A549 (cell line): ENCODE data around the gene CPSF7. TPM values are rescaled to one million over a fixed set of nuclear protein-coding genes. Genes with fewer than 3 reads are reported as not detected.

ENCODE experiments used
- ATAC-seq, 2 experiments: fragments of 200-7000 bp in 1 of 2; fragments of >200 bp in 1 of 2; cut with Nextera tagmentation in 1 of 2; cut with Tn5 transposase in 1 of 2; 3 replicates each; pipeline versions ENCODE4 v1.8.0 to v1.9.1; 2018 to 2020; ENCODE audit warnings: mild to moderate bottlenecking in 1 of 2, moderate library complexity in 1 of 2
- CTCF ChIA-PET: fragments of 300-600 bp; sonication (Branson Sonifier 250); formaldehyde crosslinking; extraction: SDS; loops from one replicate; lab custom pipeline; 2021; ENCODE audit warnings: antibody characterized with exemption, inconsistent platforms; lab: Yijun Ruan, JAX
- POLR2A ChIA-PET: fragments of 350-600 bp; formaldehyde crosslinking; extraction: SDS; loops from one replicate; lab custom pipeline; 2021; ENCODE audit warnings: antibody characterized with exemption, inconsistent platforms; lab: Yijun Ruan, JAX
- DNase-seq, 2 experiments: peaks; one replicate each; pipeline versions ENCODE4 v3.0.0 to v3.0.0-alpha.2; 2011 to 2016; ENCODE audit warnings: low read depth in 1 of 2, low spot score in 1 of 2
- FAIRE-seq: peaks from 2 replicates; lab custom pipeline; 2011; peaks lifted over from hg19 to GRCh38; lab: Jason Lieb, UNC
- H3K27ac ChIP-seq, 2 experiments: fragments of >200 bp; sonication (Bioruptor Twin); formaldehyde crosslinking; 3 replicates each; pipeline ENCODE4 v1.5.1; 2016 to 2017
- H3K4me1 ChIP-seq: fragments of >200 bp; sonication (Bioruptor Twin); formaldehyde crosslinking; 3 replicates; pipeline ENCODE4 v1.6.1; 2016
- H3K4me2 ChIP-seq: fragments of >200 bp; sonication (Bioruptor Twin); formaldehyde crosslinking; 3 replicates; pipeline ENCODE4 v1.6.1; 2016
- H3K4me3 ChIP-seq: fragments of >200 bp; sonication (Bioruptor Twin); formaldehyde crosslinking; 3 replicates; pipeline ENCODE4 v1.5.1; 2016
- H3K9me3 ChIP-seq: fragments of >200 bp; sonication (Bioruptor Twin); formaldehyde crosslinking; 3 replicates; pipeline ENCODE4 v1.6.1; 2016
- CEBPB ChIP-seq, 2 experiments: fragments of >200 bp in 1 of 2; sonication (Bioruptor Twin) in 1 of 2; formaldehyde crosslinking in 1 of 2; IDR thresholded peaks; 2 replicates each; pipeline ENCODE4 v1.6.1; 2012 to 2016
- CTCF ChIP-seq: fragments of >200 bp; sonication (Bioruptor Twin); formaldehyde crosslinking; IDR thresholded peaks from 3 replicates; pipeline ENCODE4 v1.5.1; 2016
- E2F6 ChIP-seq: IDR thresholded peaks from 2 replicates; pipeline ENCODE4 v1.6.1; 2012; ENCODE audit warnings: low read depth, borderline replicate concordance
- FOXS1 ChIP-seq: fragments of 250-450 bp; sonication (Bioruptor Pico); IDR thresholded peaks from 2 replicates; pipeline ENCODE4 v1.5.0; 2020; ENCODE audit warnings: mild to moderate bottlenecking, moderate library complexity
- HOXA7 ChIP-seq: fragments of 250-450 bp; sonication (Bioruptor Pico); IDR thresholded peaks from 2 replicates; pipeline ENCODE4 v1.5.0; 2020; ENCODE audit warnings: mild to moderate bottlenecking, moderate library complexity
- KDM1A ChIP-seq: fragments of 200-600 bp; sonication (generic); IDR thresholded peaks from 2 replicates; pipeline ENCODE4 v1.6.1; 2016; ENCODE audit warnings: low read depth, mild to moderate bottlenecking
- MAFK ChIP-seq: fragments of 450-650 bp; IDR thresholded peaks from 2 replicates; pipeline ENCODE4 v1.6.1; 2014; ENCODE audit not compliant: partially characterized antibody
- NPAS2 ChIP-seq: fragments of 250-450 bp; sonication (Bioruptor Pico); IDR thresholded peaks from 2 replicates; pipeline ENCODE4 v1.8.0; 2022; ENCODE audit warnings: mild to moderate bottlenecking, moderate library complexity, borderline replicate concordance
- RAD21 ChIP-seq, 2 experiments: fragments of >200 bp in 1 of 2; sonication (Bioruptor Twin) in 1 of 2; formaldehyde crosslinking in 1 of 2; IDR thresholded peaks in 1 of 2; conservative IDR thresholded peaks in 1 of 2; 2 replicates in 1 of 2; 3 replicates in 1 of 2; pipeline ENCODE4 v1.6.1; 2012 to 2018; ENCODE audit warnings: inconsistent platforms in 1 of 2
- RCOR1 ChIP-seq: fragments of 150-350 bp; IDR thresholded peaks from 2 replicates; pipeline ENCODE4 v1.6.1; 2014; ENCODE audit warnings: antibody characterized with exemption, low read length, low read depth
- REST ChIP-seq: fragments of 200-600 bp; sonication (generic); IDR thresholded peaks from 2 replicates; pipeline ENCODE4 v1.6.1; 2016; ENCODE audit warnings: antibody characterized with exemption, mild to moderate bottlenecking, moderate library complexity
- TFCP2L1 ChIP-seq: fragments of 250-450 bp; sonication (Bioruptor Pico); IDR thresholded peaks from 2 replicates; pipeline ENCODE4 v1.5.0; 2021; ENCODE audit warnings: mild to moderate bottlenecking
- USF2 ChIP-seq: fragments of 450-650 bp; IDR thresholded peaks from 2 replicates; pipeline ENCODE4 v1.6.1; 2014; ENCODE audit warnings: antibody characterized with exemption
- ZFP36 ChIP-seq: fragments of 450-650 bp; IDR thresholded peaks from 2 replicates; pipeline ENCODE4 v1.6.1; 2014; ENCODE audit warnings: borderline replicate concordance; ENCODE audit not compliant: partially characterized antibody
- ZSCAN20 ChIP-seq: fragments of 250-450 bp; sonication (Bioruptor Pico); IDR thresholded peaks from 2 replicates; pipeline ENCODE4 v1.8.0; 2022; ENCODE audit warnings: mild to moderate bottlenecking, moderate library complexity
- WGBS: methylation state at CpG from one replicate; pipeline ENCODE4 v1.1.6; 2017; ENCODE audit errors: missing lambda C conversion rate; 5-methylcytosine and 5-hydroxymethylcytosine counted together
- polyA plus RNA-seq, 4 experiments: library from polyadenylated mRNA; depleted of rRNA in 3 of 4; stranded (reverse); fragments of >200 nt; fragmentation: RNase III in 1 of 4; extraction: RNeasy Plus Mini Kit Qiagen cat#74134 plus additional on column Dnase treatment in 1 of 4; gene quantifications; 2 replicates in 3 of 4; 3 replicates in 1 of 4; pipeline ENCODE4 v1.2.3, GENCODE V29; 2011 to 2017

CPSF7 gene
- polyA plus RNA-seq, 2 of the 4 experiments (the other 2 are of a cell fraction) = 56.7 to 62.9 TPM

GRCh38 chr11:61368646-61369045 lies 61.1 kb downstream of the CPSF7 start (continued):
- TF ChIP-seq REST (no peak), NPAS2 (CRISPR knock-in tag) (no peak), CTCF (no peak), FOXS1 (CRISPR knock-in tag) (no peak)

- DNase-seq (no peak), FAIRE-seq (no peak), ATAC-seq (no peak)
- Histone ChIP-seq H3K4me1 (peaks cover 7% of the 10 kb centered on the region; the same call in 2 of the 3 replicates), H3K4me3 (no peak overlapping the region), H3K4me2 (no peak overlapping the region), H3K9me3 (0 out of 3 replicates have a peak, but pooled peaks cover under 1% of the 10 kb centered on the region), H3K27ac (no peak overlapping the region)
- POLR2A ChIA-PET = interaction anchor here (1.7 kb wide), 1 partner anchor 7 kb away, joined by 13 read pairs; no protein-coding TSS in a partner anchor
- TF ChIP-seq MAFK (peak; percentile 54), ZSCAN20 (no peak)
- 94% methylated on average over 6 of the region's 6 CpGs for WGBS
- CTCF ChIA-PET = interaction anchor here (1.5 to 33.1 kb wide), 3 partner anchors 10 to 29 kb away, joined by 4 to 521 read pairs (median 368); partner anchors contain the start of genes DDB1, TKFC and TMEM216
Observed at GRCh38 chr11:61367406-61367805, 62.4 kb downstream of the CPSF7 start.

GRCh38 chr11:61364012-61364675 lies 65.6 kb downstream of the CPSF7 start:
- no peak for DNase-seq
- Histone ChIP-seq H3K27ac (no peak overlapping the region), H3K4me2 (no peak overlapping the region; the same call in 2 of the 3 replicates), H3K4me1 (peaks cover 15% of the 10 kb centered on the region; the same call in 2 of the 3 replicates), H3K4me3 (no peak overlapping the region), H3K9me3 (no peaks in the 10 kb centered on the region)
- ChIA-PET CTCF (interaction anchor here (1.0 to 33.1 kb wide), 5 partner anchors 10 to 26 kb away, joined by 4 to 521 read pairs (median 21); partner anchors contain the start of genes DDB1, TKFC and TMEM216), POLR2A (interaction anchor here (0.5 to 3.4 kb wide), 2 partner anchors 9 to 21 kb away, joined by 3 to 32 read pairs; no protein-coding TSS in a partner anchor)
- TF ChIP-seq HOXA7 (no peak), ZFP36 (no peak), RCOR1 (no peak), E2F6 (no peak), KDM1A (no peak), RAD21 (conservative IDR thresholded peaks at IDR 0.05 in 1 of 2, IDR thresholded peaks at IDR 0.05 in 1 of 2) (no peak), USF2 (no peak), TFCP2L1 (CRISPR knock-in tag) (no peak), CEBPB (IDR thresholded peaks at IDR 0.05) (no peak)
- FAIRE-seq = no peak
- WGBS = 95% methylated on average over 5 of the region's 5 CpGs
- no peak for ATAC-seq
